ENCODE data around the gene SPDYE18. TPM values are rescaled to one million over a fixed set of nuclear protein-coding genes. Genes with fewer than 3 reads are reported as not detected.
"Not testable (repeated sequence)": the region's sequence is repeated elsewhere in the genome, so short reads cannot be mapped to it uniquely, and the experiment has no call there.

The SPDYE18 gene
- total RNA-seq, 2 donors from 2014 or later: 0.89 TPM; not detected in 1

DNA sequence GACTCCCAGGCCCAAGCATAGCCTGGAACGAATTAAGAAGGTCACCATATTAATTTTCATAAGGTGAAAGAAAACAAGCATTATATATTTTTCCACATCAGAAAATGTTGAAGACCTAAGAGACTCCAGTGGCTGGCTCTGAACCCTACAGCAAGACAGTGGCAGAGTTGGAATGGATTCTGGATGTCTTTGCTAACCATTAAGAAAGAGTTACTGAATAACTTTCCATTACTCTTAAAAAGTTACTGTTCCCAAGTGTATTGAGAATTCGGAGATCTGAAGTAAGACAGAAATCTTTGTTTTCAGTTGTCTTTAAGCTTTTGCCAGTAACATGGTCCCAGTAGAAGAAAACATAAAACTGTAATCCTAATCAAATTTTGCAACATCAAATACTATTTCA, 29.9 kb upstream of the SPDYE18 start:
- H3K4me1 ChIP-seq (ENCODE audit: control insufficient read depth, insufficient read depth, low read length); H3K27me3 Mint-ChIP-seq (ENCODE audit: insufficient read depth); H3K9ac ChIP-seq (ENCODE audit: extremely low read depth, low read length, poor library complexity, severe bottlenecking); H3K4me1 Mint-ChIP-seq; DNase-seq; H3K27ac Mint-ChIP-seq; H3K27me3 ChIP-seq (ENCODE audit: control insufficient read depth, insufficient read depth, low read length, poor library complexity, severe bottlenecking); H3K27ac ChIP-seq (ENCODE audit: low read depth, low read length); H3K36me3 ChIP-seq (ENCODE audit: control insufficient read depth, insufficient read depth, low read length); H3K4me3 ChIP-seq (ENCODE audit: low read length); H3K9me3 ChIP-seq (ENCODE audit: control insufficient read depth, low read length); H3K4me3 Mint-ChIP-seq: not testable (repeated sequence)
- Mint-ChIP-seq H3K9me3 (peaks cover 23% of the 10 kb centered on the region), H3K36me3 (ENCODE audit: low read depth) (peaks cover 26% of the 10 kb centered on the region)
- no CpG with 5 or more reads among the region's 2 CpGs for WGBS, 2 experiments (ENCODE audit: insufficient coverage in 1 of 2, insufficient read length in 1 of 2)

DNA sequence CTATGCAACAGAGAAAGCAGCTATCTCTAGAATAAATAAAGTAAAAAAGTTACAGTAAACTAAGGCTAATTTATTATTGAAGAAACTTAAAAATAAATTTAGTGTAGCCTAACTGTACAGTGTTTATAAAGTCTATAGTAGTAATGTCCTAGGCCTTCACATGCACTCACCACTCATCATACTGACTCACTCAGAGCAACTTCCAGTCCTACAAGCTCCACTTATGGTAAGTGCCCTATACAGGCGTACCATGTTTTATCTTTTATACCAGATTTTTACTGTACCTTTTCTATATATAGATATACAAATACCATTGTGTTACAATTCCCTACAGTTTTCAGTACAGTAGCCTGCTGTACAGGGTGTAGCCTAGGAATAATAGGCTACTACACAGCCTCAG, 19.8 kb upstream of the SPDYE18 start:
- not testable (repeated sequence) for H3K36me3 Mint-ChIP-seq (ENCODE audit: low read depth); H3K27ac Mint-ChIP-seq; H3K9ac ChIP-seq (ENCODE audit: extremely low read depth, low read length, poor library complexity, severe bottlenecking); H3K27me3 Mint-ChIP-seq (ENCODE audit: insufficient read depth); H3K4me3 Mint-ChIP-seq; H3K9me3 Mint-ChIP-seq; H3K4me3 ChIP-seq (ENCODE audit: low read length); H3K9me3 ChIP-seq (ENCODE audit: control insufficient read depth, low read length); H3K36me3 ChIP-seq (ENCODE audit: control insufficient read depth, insufficient read depth, low read length); H3K4me1 Mint-ChIP-seq; H3K27me3 ChIP-seq (ENCODE audit: control insufficient read depth, insufficient read depth, low read length, poor library complexity, severe bottlenecking); DNase-seq; H3K4me1 ChIP-seq (ENCODE audit: control insufficient read depth, insufficient read depth, low read length); H3K27ac ChIP-seq (ENCODE audit: low read depth, low read length)
- WGBS, 2 experiments (ENCODE audit: insufficient coverage in 1 of 2, insufficient read length in 1 of 2): 100% methylated on average over 1 of the region's 1 CpG; no CpG with 5 or more reads in 1 of the 2 experiments

DNA sequence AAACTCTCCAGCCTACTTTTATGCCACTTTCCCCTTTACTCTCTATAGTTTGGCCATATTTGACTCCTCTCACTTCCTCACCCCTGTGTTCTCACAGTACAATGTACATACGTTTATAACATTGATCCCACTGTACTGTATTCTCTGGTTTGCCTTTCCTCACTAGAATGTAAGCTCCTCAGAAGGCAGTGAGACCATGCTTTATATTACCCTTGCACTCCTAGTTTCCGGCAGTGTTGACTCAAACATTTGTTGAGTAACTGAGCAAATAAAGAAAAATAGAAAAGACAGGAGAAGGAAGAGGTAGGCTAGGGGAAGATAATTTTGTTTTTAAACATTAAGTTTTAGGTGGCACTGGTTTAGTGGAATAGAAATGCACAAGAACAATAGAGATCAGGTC, 17.9 kb upstream of the SPDYE18 start:
- not testable (repeated sequence) for H3K4me3 Mint-ChIP-seq; H3K9me3 ChIP-seq (ENCODE audit: control insufficient read depth, low read length); H3K27me3 Mint-ChIP-seq (ENCODE audit: insufficient read depth); H3K9me3 Mint-ChIP-seq; H3K4me1 Mint-ChIP-seq; H3K27ac ChIP-seq (ENCODE audit: low read depth, low read length); H3K9ac ChIP-seq (ENCODE audit: extremely low read depth, low read length, poor library complexity, severe bottlenecking); H3K4me3 ChIP-seq (ENCODE audit: low read length); DNase-seq; H3K27ac Mint-ChIP-seq; H3K27me3 ChIP-seq (ENCODE audit: control insufficient read depth, insufficient read depth, low read length, poor library complexity, severe bottlenecking); H3K4me1 ChIP-seq (ENCODE audit: control insufficient read depth, insufficient read depth, low read length); H3K36me3 ChIP-seq (ENCODE audit: control insufficient read depth, insufficient read depth, low read length); H3K36me3 Mint-ChIP-seq (ENCODE audit: low read depth)
- whole genome bisulfite sequencing, 2 experiments (ENCODE audit: insufficient coverage in 1 of 2, insufficient read length in 1 of 2): 90% methylated on average over 2 of the region's 2 CpGs; no CpG with 5 or more reads in 1 of the 2 experiments

DNA sequence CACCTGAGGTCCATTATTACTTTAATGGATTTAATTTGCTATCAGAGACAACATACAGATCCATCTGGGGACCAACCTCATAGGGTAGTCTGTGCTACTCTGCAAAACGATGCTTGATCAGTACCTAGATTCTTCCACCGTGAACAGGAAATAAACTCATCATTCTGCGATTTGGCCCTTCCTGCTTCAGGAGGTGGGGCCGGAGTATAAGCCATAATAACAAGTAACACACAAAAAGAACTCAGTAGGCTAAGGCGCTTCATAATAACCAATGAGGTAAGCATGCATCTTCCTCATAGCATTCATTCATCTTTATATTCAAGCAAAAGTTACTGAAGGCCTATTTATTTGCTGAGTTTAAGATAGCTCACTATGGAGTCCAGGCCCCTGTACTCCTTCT, 17.3 kb upstream of the SPDYE18 start:
- not testable (repeated sequence) for H3K4me1 Mint-ChIP-seq; H3K4me3 ChIP-seq (ENCODE audit: low read length); H3K36me3 Mint-ChIP-seq (ENCODE audit: low read depth); H3K9ac ChIP-seq (ENCODE audit: extremely low read depth, low read length, poor library complexity, severe bottlenecking); H3K36me3 ChIP-seq (ENCODE audit: control insufficient read depth, insufficient read depth, low read length); H3K4me1 ChIP-seq (ENCODE audit: control insufficient read depth, insufficient read depth, low read length); H3K27ac Mint-ChIP-seq; H3K4me3 Mint-ChIP-seq; H3K9me3 ChIP-seq (ENCODE audit: control insufficient read depth, low read length); H3K27me3 ChIP-seq (ENCODE audit: control insufficient read depth, insufficient read depth, low read length, poor library complexity, severe bottlenecking); H3K27ac ChIP-seq (ENCODE audit: low read depth, low read length); H3K27me3 Mint-ChIP-seq (ENCODE audit: insufficient read depth); DNase-seq; H3K9me3 Mint-ChIP-seq
- WGBS, 2 experiments (ENCODE audit: insufficient coverage in 1 of 2, insufficient read length in 1 of 2): 80% methylated on average over 1 of the region's 5 CpGs; no CpG with 5 or more reads in 1 of the 2 experiments

DNA sequence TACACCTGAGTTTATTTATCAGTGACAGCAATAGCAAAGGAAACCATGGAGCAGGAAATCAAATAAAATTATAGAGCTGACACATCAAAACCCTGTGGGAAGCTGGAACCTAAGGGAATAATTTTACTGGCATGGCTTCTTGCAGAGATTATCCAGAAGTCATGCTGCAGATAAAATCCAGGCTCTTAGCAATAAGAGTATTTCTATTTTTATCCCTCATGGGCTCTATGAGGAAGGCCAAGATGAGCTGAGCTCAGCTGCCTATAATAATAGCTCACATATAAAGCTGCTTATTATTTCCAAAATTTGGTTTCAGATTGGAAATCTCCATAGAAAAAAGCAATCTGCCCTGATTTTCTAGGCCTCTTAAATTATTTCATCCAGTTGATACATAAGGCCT, 16.8 kb upstream of the SPDYE18 start:
- H3K27ac ChIP-seq (ENCODE audit: low read depth, low read length); H3K4me3 ChIP-seq (ENCODE audit: low read length); H3K27me3 ChIP-seq (ENCODE audit: control insufficient read depth, insufficient read depth, low read length, poor library complexity, severe bottlenecking); H3K9me3 Mint-ChIP-seq; H3K36me3 ChIP-seq (ENCODE audit: control insufficient read depth, insufficient read depth, low read length); H3K27ac Mint-ChIP-seq; H3K9me3 ChIP-seq (ENCODE audit: control insufficient read depth, low read length); H3K4me3 Mint-ChIP-seq; H3K36me3 Mint-ChIP-seq (ENCODE audit: low read depth); H3K27me3 Mint-ChIP-seq (ENCODE audit: insufficient read depth); DNase-seq; H3K9ac ChIP-seq (ENCODE audit: extremely low read depth, low read length, poor library complexity, severe bottlenecking); H3K4me1 Mint-ChIP-seq; H3K4me1 ChIP-seq (ENCODE audit: control insufficient read depth, insufficient read depth, low read length): not testable (repeated sequence)

DNA sequence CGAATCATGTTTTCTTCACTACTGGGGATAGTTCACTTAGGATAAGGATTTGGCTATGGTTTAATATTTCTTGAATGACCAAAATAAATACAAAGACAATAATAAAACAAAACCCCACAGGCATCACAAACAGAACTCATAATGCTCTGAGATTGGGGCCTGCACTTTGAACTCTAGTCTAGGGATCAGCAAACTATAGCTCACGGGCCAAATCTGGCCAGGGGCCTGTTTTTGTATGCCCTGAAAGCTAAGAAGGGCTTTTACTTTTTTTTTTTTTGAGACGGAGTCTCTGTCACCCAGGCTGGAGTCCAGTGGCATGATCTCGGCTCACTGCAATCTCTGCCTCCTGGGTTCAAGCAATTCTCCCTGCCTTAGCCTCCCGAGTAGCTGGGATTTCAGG, 14.7 kb upstream of the SPDYE18 start:
- not testable (repeated sequence) for H3K27ac ChIP-seq (ENCODE audit: low read depth, low read length); H3K27me3 ChIP-seq (ENCODE audit: control insufficient read depth, insufficient read depth, low read length, poor library complexity, severe bottlenecking); H3K9ac ChIP-seq (ENCODE audit: extremely low read depth, low read length, poor library complexity, severe bottlenecking); H3K4me1 ChIP-seq (ENCODE audit: control insufficient read depth, insufficient read depth, low read length); H3K27ac Mint-ChIP-seq; H3K36me3 ChIP-seq (ENCODE audit: control insufficient read depth, insufficient read depth, low read length); H3K4me3 Mint-ChIP-seq; H3K9me3 ChIP-seq (ENCODE audit: control insufficient read depth, low read length); H3K4me3 ChIP-seq (ENCODE audit: low read length); H3K9me3 Mint-ChIP-seq; DNase-seq; H3K36me3 Mint-ChIP-seq (ENCODE audit: low read depth); H3K4me1 Mint-ChIP-seq; H3K27me3 Mint-ChIP-seq (ENCODE audit: insufficient read depth)
- WGBS, 2 experiments (ENCODE audit: insufficient coverage in 1 of 2, insufficient read length in 1 of 2): 83 to 100% methylated on average over 2 to 4 of the region's 5 CpGs

DNA sequence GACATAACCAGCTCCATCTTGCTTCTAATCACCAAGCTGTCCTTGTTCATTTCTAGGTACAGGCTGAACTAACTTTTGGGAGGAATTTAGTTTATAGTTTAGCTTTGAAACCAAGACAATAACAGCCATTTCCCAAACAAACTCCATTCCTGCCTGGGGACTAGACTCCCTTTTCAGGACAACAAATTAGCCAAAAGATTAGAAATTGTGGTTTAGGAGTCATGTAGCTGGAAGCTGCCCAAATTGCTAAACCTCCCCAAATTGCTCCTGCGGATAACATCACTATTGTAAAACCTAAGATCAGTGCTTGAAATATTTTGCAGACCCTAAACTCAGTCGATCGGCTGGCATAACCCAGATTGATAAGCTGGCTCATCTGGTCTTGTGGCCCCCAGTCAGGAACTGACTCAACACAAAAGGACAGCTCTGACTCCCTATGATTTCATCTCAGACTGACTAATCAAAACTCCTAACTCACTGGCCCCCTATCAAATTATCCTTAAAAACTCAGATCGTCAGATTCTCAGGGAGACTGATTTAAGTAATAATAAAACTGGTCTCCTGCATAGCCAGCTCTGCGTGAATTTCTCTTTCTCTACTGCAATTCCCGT, 12.5 kb upstream of the SPDYE18 start:
- H3K27me3 ChIP-seq (ENCODE audit: control insufficient read depth, insufficient read depth, low read length, poor library complexity, severe bottlenecking); H3K27ac ChIP-seq (ENCODE audit: low read depth, low read length); H3K36me3 ChIP-seq (ENCODE audit: control insufficient read depth, insufficient read depth, low read length); H3K4me3 Mint-ChIP-seq; H3K27me3 Mint-ChIP-seq (ENCODE audit: insufficient read depth); H3K9ac ChIP-seq (ENCODE audit: extremely low read depth, low read length, poor library complexity, severe bottlenecking); H3K4me1 Mint-ChIP-seq; H3K27ac Mint-ChIP-seq; H3K4me3 ChIP-seq (ENCODE audit: low read length); H3K4me1 ChIP-seq (ENCODE audit: control insufficient read depth, insufficient read depth, low read length); DNase-seq; H3K9me3 ChIP-seq (ENCODE audit: control insufficient read depth, low read length): not testable (repeated sequence)
- H3K9me3 Mint-ChIP-seq: peaks cover 13% of the 10 kb centered on the region
- H3K36me3 Mint-ChIP-seq (ENCODE audit: low read depth): peaks cover 23% of the 10 kb centered on the region
- WGBS, 2 experiments (ENCODE audit: insufficient coverage in 1 of 2, insufficient read length in 1 of 2): 100% methylated on average over 1 of the region's 6 CpGs; no CpG with 5 or more reads in 1 of the 2 experiments
